Measurements from ENCODE around the gene FAM50B. TPM values are rescaled to one million over a fixed set of nuclear protein-coding genes. Genes with fewer than 3 reads are reported as not detected.
A peak's percentile ranks its signal among the peaks of the same experiment; 100 is the strongest.

The FAM50B gene
- total and polyA plus RNA-seq, 4 donors, result 8.8 to 12.3 (median 11.1) TPM

- TF ChIP-seq NR2F2 (IDR thresholded peaks at IDR 0.05) (no peak), CTCF (IDR thresholded peaks at IDR 0.05; ENCODE audit: low read depth, low read length, missing input control) (no peak), FOXA2 (IDR thresholded peaks at IDR 0.05) (no peak), TAF1 (conservative IDR thresholded peaks at IDR 0.05) (no peak), REST (IDR thresholded peaks at IDR 0.05) (no peak), ZBTB33 (IDR thresholded peaks at IDR 0.05) (no peak), EGR1 (IDR thresholded peaks at IDR 0.05; ENCODE audit: low read depth in 2 of 2) (no peak)
- whole genome bisulfite sequencing, result 80% methylated on average over 9 of the region's 9 CpGs
- H3K4me1 ChIP-seq (ENCODE audit: control insufficient read depth in 4 of 4, insufficient read depth in 4 of 4, low read length in 3 of 4), result peaks cover 11 to 51% (median 27%) of the 10 kb centered on the region in 4 donors
- no peaks in the 10 kb centered on the region for H3K27me3 ChIP-seq (ENCODE audit: control insufficient read depth in 4 of 4, insufficient read depth in 4 of 4, low read length in 3 of 4)
- H3K36me3 ChIP-seq (ENCODE audit: control insufficient read depth in 4 of 4, insufficient read depth in 3 of 4, low read depth in 1 of 4, low read length in 3 of 4), result no peaks in the 10 kb centered on the region
- H3K4me3 ChIP-seq (ENCODE audit: low read depth in 1 of 3, low read length in 3 of 3), result no peak overlapping the region
- DNase-seq (ENCODE audit: low spot score), result no peak
- no peaks in the 10 kb centered on the region for H3K9me3 ChIP-seq (ENCODE audit: control insufficient read depth in 4 of 4, low read length in 3 of 4)
- peak overlapping the region in 1 of 2 donors; percentile 92 for H3K9ac ChIP-seq (ENCODE audit: low read depth in 1 of 2, low read length in 2 of 2)
- peak overlapping the region; percentile 2 to 83 for H3K27ac ChIP-seq (ENCODE audit: low read depth in 1 of 2, low read length in 2 of 2)
Observed at GRCh38 chr6:3843379-3844096, 5.6 kb upstream of the FAM50B start.

- Histone ChIP-seq H3K36me3 (ENCODE audit: control insufficient read depth in 4 of 4, insufficient read depth in 3 of 4, low read depth in 1 of 4, low read length in 3 of 4) (no peaks in the 10 kb centered on the region), H3K9me3 (ENCODE audit: control insufficient read depth in 4 of 4, low read length in 3 of 4) (no peaks in the 10 kb centered on the region), H3K4me3 (ENCODE audit: low read depth in 1 of 3, low read length in 3 of 3) (no peak overlapping the region), H3K4me1 (ENCODE audit: control insufficient read depth in 4 of 4, insufficient read depth in 4 of 4, low read length in 3 of 4) (peaks cover 11 to 48% (median 24%) of the 10 kb centered on the region in 4 donors), H3K9ac (ENCODE audit: low read depth in 1 of 2, low read length in 2 of 2) (no peak overlapping the region), H3K27me3 (ENCODE audit: control insufficient read depth in 4 of 4, insufficient read depth in 4 of 4, low read length in 3 of 4) (no peaks in the 10 kb centered on the region), H3K27ac (ENCODE audit: low read depth in 1 of 2, low read length in 2 of 2) (no peak overlapping the region)
- 91% methylated on average over 5 of the region's 5 CpGs for WGBS
- no peak for DNase-seq (ENCODE audit: low spot score)
- no peak for TF ChIP-seq HNF4G (IDR thresholded peaks at IDR 0.05)
- TF ChIP-seq FOXA1 (IDR thresholded peaks at IDR 0.05), result no peak
- no peak for TF ChIP-seq REST (IDR thresholded peaks at IDR 0.05)
- no peak for TF ChIP-seq CTCF (IDR thresholded peaks at IDR 0.05; ENCODE audit: low read depth, low read length, missing input control)
- TF ChIP-seq RXRA (IDR thresholded peaks at IDR 0.05), result no peak
- no peak for TF ChIP-seq ZBTB33 (IDR thresholded peaks at IDR 0.05)
Observed at GRCh38 chr6:3844097-3844463, 5.1 kb upstream of the FAM50B start.
